ENCODE results near the gene CC2D1A.
"Not testable (repeated sequence)": the region's sequence is repeated elsewhere in the genome, so short reads cannot be mapped to it uniquely, and the experiment has no call there.

CC2D1A gene

GRCh38 chr19:13963603-13964105 lies 57.7 kb downstream of the CC2D1A start:
- no peak for DNase-seq

GRCh38 chr19:13964776-13965175 lies 58.8 kb downstream of the CC2D1A start:
- no peak for DNase-seq

GRCh38 chr19:13965377-13965896 lies 59.4 kb downstream of the CC2D1A start:
- no peak for DNase-seq

GRCh38 chr19:13965926-13966683 lies 60.1 kb downstream of the CC2D1A start:
- DNase-seq: no peak

DNA sequence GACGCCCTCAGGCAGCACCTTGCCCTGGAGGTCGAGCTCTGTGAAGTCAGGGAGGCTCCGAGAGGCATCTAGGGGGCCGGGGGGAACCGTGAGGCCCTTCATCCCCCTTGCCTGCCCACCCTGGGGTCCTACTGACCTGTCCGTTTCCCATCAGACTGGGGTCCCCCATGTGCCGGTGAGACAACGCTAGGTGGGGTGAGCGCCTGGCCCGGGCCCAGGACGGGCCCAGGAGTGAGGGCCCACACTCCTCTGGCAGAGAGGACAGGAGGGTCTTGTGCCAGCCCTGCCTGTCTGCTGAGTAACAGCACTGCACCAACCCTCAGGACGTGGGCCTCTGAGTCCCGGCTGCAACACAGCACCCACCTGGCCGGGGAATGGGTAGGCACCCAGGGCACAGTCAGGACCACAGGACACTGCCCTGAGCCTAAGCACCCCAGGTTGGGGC lies 60.7 kb downstream of the CC2D1A start:
- no peak for DNase-seq

DNA sequence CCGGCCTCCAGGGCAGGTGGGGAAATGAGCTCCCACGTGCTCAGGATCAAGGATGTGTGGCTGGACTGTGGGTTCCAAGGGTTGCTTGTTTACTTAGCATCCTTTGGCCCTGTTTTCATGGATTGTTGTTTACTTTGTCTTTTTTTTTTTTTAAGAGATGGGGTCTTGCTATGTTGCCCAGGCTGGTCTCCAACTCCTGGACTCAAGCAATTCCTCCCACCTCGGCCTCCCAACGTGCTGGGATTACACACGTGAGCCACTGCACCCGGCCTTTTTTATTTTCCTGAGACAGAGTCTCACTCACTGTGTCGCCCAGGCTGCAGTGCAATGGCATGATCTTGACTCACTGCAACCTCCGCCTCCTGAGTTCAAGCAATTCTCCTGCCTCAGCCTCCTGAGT lies 61.2 kb downstream of the CC2D1A start:
- not testable (repeated sequence) for DNase-seq

DNA sequence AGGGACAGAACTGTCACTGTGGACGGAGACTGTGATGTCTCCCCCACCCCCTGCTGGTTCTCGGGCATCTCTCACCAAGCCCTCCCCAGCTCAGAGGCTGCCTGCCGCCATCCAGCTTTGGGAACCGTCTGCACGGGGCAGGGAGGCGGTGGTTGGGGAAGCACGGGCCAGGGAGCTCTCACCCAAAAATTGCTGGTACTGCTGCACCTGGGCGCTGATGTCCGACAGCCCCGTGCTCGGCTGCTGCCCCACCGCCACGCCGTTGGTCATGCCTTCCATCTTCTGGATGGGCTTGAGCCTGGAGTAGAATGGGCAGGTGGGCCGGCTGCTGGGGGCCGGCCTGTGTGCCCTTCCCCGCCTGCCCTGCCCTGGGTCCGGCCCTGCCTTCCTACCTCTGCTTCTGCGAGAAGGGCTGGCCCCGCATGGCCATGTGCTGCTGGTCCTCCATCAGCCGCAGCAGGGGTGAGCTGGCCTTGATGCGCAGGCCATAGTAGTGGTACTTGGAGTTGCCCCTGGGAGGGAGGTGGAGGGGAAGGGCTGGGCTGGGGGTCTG lies 62.5 kb downstream of the CC2D1A start:
- DNase-seq: no peak

DNA sequence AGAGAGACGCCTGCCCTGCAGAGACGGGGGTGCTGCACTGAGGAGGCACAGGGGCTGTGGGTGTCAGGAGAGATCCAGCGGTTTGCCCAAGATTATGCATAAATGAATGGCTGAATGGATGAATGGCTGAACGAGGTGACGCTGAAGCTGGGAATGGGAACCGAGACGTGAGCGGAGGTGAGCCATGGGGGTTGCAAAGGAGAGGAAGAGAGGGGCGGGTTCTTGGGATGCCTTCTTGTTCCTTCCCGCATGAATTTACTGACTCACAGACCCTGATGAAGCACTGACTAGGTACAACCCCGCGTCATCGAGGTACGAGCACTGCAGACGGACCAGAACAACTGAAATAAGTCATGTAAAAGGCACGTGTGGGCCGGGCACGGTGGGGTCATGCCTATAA lies 63.0 kb downstream of the CC2D1A start:
- DNase-seq: no peak

GRCh38 chr19:13969897-13970296 lies 63.9 kb downstream of the CC2D1A start:
- no peak for DNase-seq

- not testable (repeated sequence) for DNase-seq
Observed at GRCh38 chr19:13971868-13972267, 65.9 kb downstream of the CC2D1A start.

DNA sequence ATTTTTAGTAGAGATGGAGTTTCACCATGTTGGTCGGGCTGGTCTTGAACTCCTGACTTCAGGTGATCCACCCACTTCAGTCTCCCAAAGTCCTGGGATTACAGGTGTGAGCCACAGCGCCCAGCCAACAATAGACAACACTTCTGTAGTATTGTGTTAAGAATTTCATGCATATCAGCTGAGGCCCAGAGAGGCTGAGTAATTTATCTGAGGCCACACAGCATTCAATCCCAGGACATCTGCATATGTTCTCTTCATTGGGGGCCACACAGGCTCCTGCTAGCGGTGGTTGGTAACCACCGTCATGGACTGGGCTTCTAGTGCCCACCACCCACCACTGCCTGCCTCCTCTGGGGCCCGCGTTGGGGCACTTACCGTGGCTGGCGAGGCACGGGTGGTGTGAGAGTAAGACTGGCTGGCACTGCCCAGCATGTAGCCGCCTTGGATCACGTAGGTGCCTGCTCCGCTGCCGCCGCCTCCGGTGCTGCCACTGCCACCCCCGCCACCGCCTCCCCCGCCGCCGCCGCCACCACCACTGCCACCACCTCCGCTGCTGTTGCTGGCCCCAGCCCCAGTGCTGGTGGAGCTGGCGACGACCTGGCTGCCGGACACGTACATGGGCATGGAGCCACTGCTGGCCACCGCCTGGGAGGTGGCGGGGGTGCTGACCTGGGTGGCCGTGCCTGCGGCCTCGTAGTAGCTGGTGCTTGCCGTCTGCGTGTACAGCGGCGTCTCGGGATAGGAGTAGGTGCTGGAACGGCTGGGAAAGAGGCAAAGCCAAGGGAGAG lies 66.6 kb downstream of the CC2D1A start:
- no peak for DNase-seq

DNA sequence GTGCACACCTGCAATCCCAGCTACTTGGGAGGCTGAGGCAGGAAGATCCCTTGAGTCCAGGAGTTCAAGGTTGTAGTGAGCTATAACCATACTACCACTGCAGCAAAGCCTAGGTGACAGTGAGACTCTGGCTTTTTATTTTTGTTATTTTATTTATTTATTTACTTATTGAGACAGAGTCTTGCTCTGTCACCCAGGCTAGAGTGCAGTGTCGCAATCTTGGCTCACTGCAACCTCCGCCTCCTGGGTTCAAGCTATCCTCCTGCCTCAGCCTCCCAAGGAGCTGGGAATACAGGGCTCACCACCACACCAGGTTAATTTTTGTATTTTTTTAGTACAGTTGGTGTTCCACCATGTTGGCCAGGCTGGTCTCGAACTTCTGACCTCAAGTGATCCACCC lies 67.5 kb downstream of the CC2D1A start:
- DNase-seq: not testable (repeated sequence)

DNA sequence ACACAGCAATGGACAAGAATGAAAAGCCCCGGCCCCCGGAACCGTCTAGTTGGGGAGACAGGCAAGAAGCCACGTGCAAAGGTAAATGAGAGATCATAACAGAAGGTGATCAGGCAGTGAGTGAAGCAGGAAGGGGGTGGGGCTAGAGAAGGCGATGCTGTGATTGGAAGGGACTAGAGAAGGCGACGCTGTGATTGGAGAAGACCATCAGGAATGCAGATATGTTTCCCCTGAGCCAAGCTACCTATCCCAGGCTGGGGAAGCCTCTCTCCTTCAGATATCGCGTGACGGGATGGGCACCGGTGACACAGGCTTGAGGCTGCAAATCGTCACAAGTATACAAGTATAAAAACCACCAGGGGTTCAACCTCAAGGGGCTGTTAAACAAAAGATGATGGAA lies 68.1 kb downstream of the CC2D1A start:
- DNase-seq: peak; percentile 54

DNA sequence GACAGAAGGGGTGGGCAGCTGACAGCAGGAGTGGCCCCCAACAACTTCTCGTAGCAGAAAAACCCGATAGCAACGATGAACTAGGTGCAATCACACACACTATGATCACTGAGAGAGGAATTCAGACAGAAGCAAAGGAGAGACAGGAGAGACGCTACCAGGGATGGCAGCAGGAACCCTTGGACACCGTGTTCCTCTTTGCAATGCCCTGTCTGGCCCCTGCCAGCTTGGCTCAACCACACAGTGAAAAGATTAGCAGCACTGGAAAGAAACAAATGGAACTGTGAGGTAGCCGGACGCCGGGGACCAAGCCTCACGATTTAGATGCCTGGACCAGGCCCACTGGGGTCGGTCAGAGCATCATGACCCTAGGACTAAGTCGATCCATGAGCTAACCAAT lies 69.9 kb downstream of the CC2D1A start:
- no peak for DNase-seq

- no peak for DNase-seq
Observed at GRCh38 chr19:13976446-13976845, 70.4 kb downstream of the CC2D1A start.

- DNase-seq: no peak
Observed at GRCh38 chr19:13977803-13978202, 71.8 kb downstream of the CC2D1A start.

- DNase-seq: peak; percentile 58
Observed at GRCh38 chr19:13978351-13979243, 72.6 kb downstream of the CC2D1A start.

DNA sequence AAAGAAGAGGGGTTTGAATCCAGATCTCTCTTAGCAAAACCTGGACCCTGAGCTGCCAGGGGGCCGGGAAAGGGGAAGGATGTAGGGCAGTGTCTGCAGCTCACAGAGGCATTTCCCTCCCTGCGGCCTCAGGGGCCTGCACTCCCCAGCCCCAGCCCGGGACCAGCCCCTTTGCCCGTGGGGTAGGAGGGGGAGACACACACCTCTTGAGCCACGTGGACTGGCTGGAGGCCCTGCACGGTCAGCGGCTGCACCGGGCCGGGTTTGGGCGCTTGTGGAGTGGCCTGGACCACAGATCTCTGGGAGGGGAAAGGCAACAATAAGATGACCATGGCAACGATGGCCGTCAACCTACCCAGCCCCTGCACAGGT lies 73.2 kb downstream of the CC2D1A start:
- no peak for DNase-seq

DNA sequence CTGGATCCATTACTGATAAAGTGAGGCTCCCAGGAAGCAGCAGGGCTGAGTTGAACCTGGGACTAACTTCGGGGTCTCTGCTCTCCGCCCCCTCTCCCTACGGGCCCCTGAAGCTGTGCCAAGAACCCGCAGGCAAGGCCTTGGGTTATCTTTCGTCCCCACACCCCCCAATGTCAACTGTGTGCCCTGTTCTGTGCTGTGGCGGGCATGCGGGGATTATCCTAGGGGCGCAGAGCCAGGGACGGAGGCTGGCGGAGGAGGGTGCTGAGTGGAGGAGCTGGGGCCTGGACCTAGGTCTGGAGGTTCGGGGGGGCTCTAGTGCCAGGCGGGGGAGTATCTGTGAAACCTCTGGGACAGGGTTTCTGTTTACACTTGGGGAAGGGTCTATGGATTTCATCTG lies 73.7 kb downstream of the CC2D1A start:
- DNase-seq: no peak

- no peak for DNase-seq
Observed at GRCh38 chr19:13980340-13980739, 74.3 kb downstream of the CC2D1A start.
